Glomerular endothelial cell (primary cell): ENCODE data around the gene TMEM169. TPM values are rescaled to one million over a fixed set of nuclear protein-coding genes. Genes with fewer than 3 reads are reported as not detected.
"Not testable (repeated sequence)": the region's sequence is repeated elsewhere in the genome, so short reads cannot be mapped to it uniquely, and the experiment has no call there.

Experiments used
- DNase-seq: peaks from one replicate; pipeline ENCODE4 v3.0.0-alpha.2; 2011; ENCODE audit warnings: low read depth, low spot score; ENCODE audit errors: extremely low read depth
- total RNA-seq: library from RNA; depleted of rRNA; stranded (reverse); fragments of >200 nt; gene quantifications from 2 replicates; pipeline ENCODE4 v1.2.3, GENCODE V29; 2015

Gene TMEM169
- total RNA-seq, 1 donor from 2014 or later: 0.29 TPM

- no peak for DNase-seq
Measured at GRCh38 chr2:216126943-216127342, 45.2 kb downstream of the TMEM169 start.

- no peak for DNase-seq
Measured at GRCh38 chr2:216130346-216130971, 48.7 kb downstream of the TMEM169 start.

GRCh38 chr2:216131175-216131926, 49.6 kb downstream of the TMEM169 start:
- no peak for DNase-seq

GRCh38 chr2:216132585-216132984, 50.9 kb downstream of the TMEM169 start:
- DNase-seq: no peak

- no peak for DNase-seq
Measured at GRCh38 chr2:216133397-216133796, 51.7 kb downstream of the TMEM169 start.

- DNase-seq: no peak
Measured at GRCh38 chr2:216134958-216135541, 53.3 kb downstream of the TMEM169 start.

- DNase-seq: no peak
Measured at GRCh38 chr2:216139884-216140283, 58.2 kb downstream of the TMEM169 start.

GRCh38 chr2:216141516-216141915, 59.8 kb downstream of the TMEM169 start:
- not testable (repeated sequence) for DNase-seq

GRCh38 chr2:216142540-216142939, 60.8 kb downstream of the TMEM169 start:
- DNase-seq: no peak

- no peak for DNase-seq
Measured at GRCh38 chr2:216144372-216144771, 62.7 kb downstream of the TMEM169 start.

GRCh38 chr2:216144857-216145256, 63.1 kb downstream of the TMEM169 start:
- DNase-seq: no peak

GRCh38 chr2:216146573-216146972, 64.9 kb downstream of the TMEM169 start:
- DNase-seq: no peak

- DNase-seq: no peak
Measured at GRCh38 chr2:216147172-216148131, 65.7 kb downstream of the TMEM169 start.

GRCh38 chr2:216148983-216149382, 67.3 kb downstream of the TMEM169 start:
- DNase-seq: no peak

GRCh38 chr2:216149741-216150140, 68.0 kb downstream of the TMEM169 start:
- DNase-seq: no peak

- DNase-seq: no peak
Measured at GRCh38 chr2:216151313-216152025, 69.8 kb downstream of the TMEM169 start.
